H9 (cell line): ENCODE results near the gene ZNF213. TPM values are rescaled to one million over a fixed set of nuclear protein-coding genes. Genes with fewer than 3 reads are reported as not detected.

Experiments used
- DNase-seq: peaks from one replicate; pipeline ENCODE4 v3.0.0-alpha.2; 2017
- H2AFZ ChIP-seq: one replicate; pipeline ENCODE4 v1.6.1; 2013; ENCODE audit warnings: mild to moderate bottlenecking, low read length, control low read depth, moderate library complexity
- H2AK5ac ChIP-seq: 2 replicates; pipeline ENCODE4 v1.6.1; 2013; ENCODE audit warnings: low read length, control low read depth, mixed read lengths; ENCODE audit not compliant: insufficient read length
- H2BK120ac ChIP-seq: one replicate; pipeline ENCODE4 v1.6.1; 2013; ENCODE audit warnings: low read depth, mild to moderate bottlenecking, low read length, control low read depth, inconsistent platforms; ENCODE audit not compliant: poor library complexity, severe bottlenecking
- H2BK12ac ChIP-seq: 2 replicates; pipeline ENCODE4 v1.6.1; 2013; ENCODE audit warnings: low read length, control low read depth, mixed read lengths, low read depth; ENCODE audit not compliant: insufficient read length
- H2BK15ac ChIP-seq: 2 replicates; pipeline ENCODE4 v1.6.1; 2013; ENCODE audit warnings: low read depth, low read length, control low read depth
- H2BK20ac ChIP-seq: one replicate; pipeline ENCODE4 v1.6.1; 2013; ENCODE audit warnings: low read depth, mild to moderate bottlenecking, low read length, control low read depth, inconsistent platforms; ENCODE audit not compliant: poor library complexity, severe bottlenecking
- H2BK5ac ChIP-seq: 2 replicates; pipeline ENCODE4 v1.6.1; 2013; ENCODE audit warnings: low read length, control low read depth, mixed read lengths; ENCODE audit not compliant: insufficient read length
- H3K14ac ChIP-seq: 2 replicates; pipeline ENCODE4 v1.6.1; 2013; ENCODE audit warnings: low read length, control low read depth; ENCODE audit not compliant: insufficient read depth
- H3K18ac ChIP-seq: 2 replicates; pipeline ENCODE4 v1.6.1; 2013; ENCODE audit warnings: low read depth, mild to moderate bottlenecking, mixed read lengths, low read length, control low read depth; ENCODE audit not compliant: insufficient read length
- H3K23ac ChIP-seq: 2 replicates; pipeline ENCODE4 v1.6.1; 2013; ENCODE audit warnings: low read length, control low read depth, mixed read lengths, low read depth; ENCODE audit not compliant: insufficient read length
- H3K23me2 ChIP-seq: 2 replicates; pipeline ENCODE4 v1.6.1; 2013; ENCODE audit warnings: low read depth, mild to moderate bottlenecking, mixed read lengths, low read length, control low read depth; ENCODE audit not compliant: insufficient read length, poor library complexity, severe bottlenecking
- H3K27ac ChIP-seq: 2 replicates; pipeline ENCODE4 v1.5.1; 2013; ENCODE audit warnings: low read length, control low read depth, mixed read lengths, low read depth; ENCODE audit not compliant: insufficient read length
- H3K27me3 ChIP-seq: 2 replicates; pipeline ENCODE4 v1.6.1; 2013; ENCODE audit warnings: low read length, control low read depth, inconsistent platforms; ENCODE audit not compliant: insufficient read depth
- H3K4ac ChIP-seq: 2 replicates; pipeline ENCODE4 v1.6.1; 2013; ENCODE audit warnings: low read depth, mild to moderate bottlenecking, control low read depth, inconsistent platforms, low read length, moderate library complexity
- H3K4me1 ChIP-seq: 2 replicates; pipeline ENCODE4 v1.6.1; 2013; ENCODE audit warnings: low read length, control low read depth, inconsistent platforms; ENCODE audit not compliant: insufficient read depth
- H3K4me2 ChIP-seq: 2 replicates; pipeline ENCODE4 v1.6.1; 2013; ENCODE audit warnings: low read length, control low read depth, mixed read lengths; ENCODE audit not compliant: insufficient read length, insufficient read depth
- H3K56ac ChIP-seq: 2 replicates; pipeline ENCODE4 v1.6.1; 2013; ENCODE audit warnings: low read depth, mild to moderate bottlenecking, mixed read lengths, low read length, control low read depth; ENCODE audit not compliant: insufficient read length
- H3K79me1 ChIP-seq: 2 replicates; pipeline ENCODE4 v1.6.1; 2013; ENCODE audit warnings: low read depth, mild to moderate bottlenecking, moderate library complexity, low read length, control low read depth, inconsistent platforms; ENCODE audit not compliant: insufficient read depth, poor library complexity, severe bottlenecking
- H3K79me2 ChIP-seq: 2 replicates; pipeline ENCODE4 v1.6.1; 2013; ENCODE audit warnings: low read length, control low read depth, inconsistent platforms; ENCODE audit not compliant: insufficient read depth
- H3K9ac ChIP-seq: 2 replicates; pipeline ENCODE4 v1.6.1; 2013; ENCODE audit warnings: low read length, control low read depth, mixed read lengths; ENCODE audit not compliant: insufficient read length; ENCODE audit errors: extremely low read depth
- H3K9me3 ChIP-seq: one replicate; pipeline ENCODE4 v1.6.1; 2013; ENCODE audit warnings: low read depth, low read length, inconsistent platforms; ENCODE audit not compliant: control insufficient read depth
- H3T11ph ChIP-seq: one replicate; pipeline ENCODE4 v1.6.1; 2013; ENCODE audit warnings: mild to moderate bottlenecking, low read length, control low read depth, inconsistent platforms
- H4K20me1 ChIP-seq: one replicate; pipeline ENCODE4 v1.6.1; 2013; ENCODE audit not compliant: control insufficient read depth, insufficient read length, insufficient read depth
- H4K5ac ChIP-seq: 2 replicates; pipeline ENCODE4 v1.6.1; 2013; ENCODE audit warnings: low read depth, mild to moderate bottlenecking, mixed read lengths, low read length, control low read depth; ENCODE audit not compliant: insufficient read length
- H4K8ac ChIP-seq: replicated peaks from 2 replicates; pipeline ENCODE4 v1.6.1; 2013; ENCODE audit warnings: low read length, control low read depth, mixed read lengths, low read depth; ENCODE audit not compliant: insufficient read length
- H4K91ac ChIP-seq: 2 replicates; pipeline ENCODE4 v1.6.1; 2013; ENCODE audit warnings: low read depth, mild to moderate bottlenecking, moderate library complexity, mixed read lengths, low read length, control low read depth; ENCODE audit not compliant: insufficient read length
- H3K27ac Mint-ChIP-seq, 3 experiments: 2 replicates in 2 of 3; 3 replicates in 1 of 3; pipeline ENCODE4 v1.8.0; 2020 to 2021; ENCODE audit warnings: mixed read lengths in 3 of 3, mild to moderate bottlenecking in 1 of 3, moderate library complexity in 1 of 3
- H3K27me3 Mint-ChIP-seq: 2 replicates; pipeline ENCODE4 v1.8.0; 2021; ENCODE audit warnings: low read depth, mild to moderate bottlenecking, moderate library complexity, mixed read lengths
- H3K36me3 Mint-ChIP-seq, 3 experiments: 2 replicates in 2 of 3; 3 replicates in 1 of 3; pipeline ENCODE4 v1.8.0; 2020 to 2021; ENCODE audit warnings: low read depth in 3 of 3, mixed read lengths in 3 of 3; ENCODE audit not compliant: insufficient read depth in 1 of 3
- H3K4me1 Mint-ChIP-seq, 2 experiments: 2 replicates each; pipeline ENCODE4 v1.8.0; 2020; ENCODE audit warnings: mixed read lengths in 2 of 2
- H3K4me3 Mint-ChIP-seq, 2 experiments: 2 replicates in 1 of 2; 3 replicates in 1 of 2; pipeline ENCODE4 v1.8.0; 2020 to 2021; ENCODE audit warnings: mild to moderate bottlenecking in 2 of 2, mixed read lengths in 2 of 2, moderate library complexity in 1 of 2
- H3K9me3 Mint-ChIP-seq, 2 experiments: 2 replicates in 1 of 2; 3 replicates in 1 of 2; pipeline ENCODE4 v1.8.0; 2020; ENCODE audit warnings: mild to moderate bottlenecking in 2 of 2, mixed read lengths in 2 of 2, moderate library complexity in 1 of 2
- WGBS: extraction: QIAGEN DNeasy Blood & Tissue Kit; methylation state at CpG from one replicate; pipeline ENCODE4 v1.1.7; 2013; ENCODE audit warnings: missing lambda C conversion rate, low lambda C conversion rate, mixed read lengths; ENCODE audit not compliant: insufficient read length; ENCODE audit errors: extremely low coverage; 5-methylcytosine and 5-hydroxymethylcytosine counted together
- total RNA-seq: library from RNA; stranded (reverse); gene quantifications from 2 replicates; pipeline ENCODE4 v1.2.1, GENCODE V29; 2021
- TF ChIP-seq, protein P1 (sequence below): fragments of 200-600 bp; sonication (generic); conservative IDR thresholded peaks from 3 replicates; pipeline ENCODE4 v1.8.0; 2021; ENCODE audit warnings: antibody characterized with exemption, mild to moderate bottlenecking

ZNF213 gene
- total RNA-seq, 1 experiment from 2014 or later = 6.4 TPM

DNA sequence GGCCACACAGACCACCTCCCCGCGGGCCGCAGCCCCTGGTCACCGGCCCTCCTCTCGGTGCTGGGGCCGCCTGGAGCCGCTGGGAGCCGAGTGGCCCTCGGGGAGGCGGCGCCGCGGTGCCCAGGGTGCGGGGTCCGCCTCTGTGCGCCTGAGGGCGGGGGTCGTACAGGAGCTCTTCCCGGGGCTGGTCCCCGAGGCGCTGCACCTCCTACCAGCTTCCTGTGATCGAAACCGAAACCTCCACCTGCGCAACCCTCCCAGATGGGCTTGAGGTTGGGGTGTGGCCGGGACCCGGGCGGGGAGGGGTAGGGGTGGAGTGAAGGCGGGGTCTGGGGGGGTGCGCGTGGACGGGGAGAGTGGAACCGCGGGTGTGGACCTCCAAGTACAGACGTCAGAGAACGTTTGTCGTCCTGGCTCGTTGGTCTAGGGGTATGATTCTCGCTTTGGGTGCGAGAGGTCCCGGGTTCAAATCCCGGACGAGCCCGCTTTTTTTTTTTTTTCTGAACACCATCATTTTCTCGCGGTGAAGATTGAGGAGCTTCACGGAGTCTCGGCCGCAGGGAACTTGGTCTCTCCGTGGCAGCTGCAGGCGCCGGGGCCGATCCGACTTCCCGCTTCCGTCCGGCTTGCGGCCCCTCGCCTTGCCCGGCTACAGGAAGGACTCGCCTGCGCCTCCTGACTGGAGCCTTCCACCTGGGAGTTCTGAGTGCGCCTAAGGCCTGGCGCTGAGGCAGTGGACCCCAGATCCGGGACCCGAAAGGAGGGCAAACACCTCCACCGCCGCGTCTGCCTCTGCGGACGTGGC, 23.9 kb downstream of the ZNF213 start:
- no peak overlapping the region for H2BK120ac ChIP-seq
- no CpG with 5 or more reads among the region's 70 CpGs for whole genome bisulfite sequencing
- H3K4ac ChIP-seq = no peak overlapping the region
- no peak overlapping the region for H3K23ac ChIP-seq
- H3K23me2 ChIP-seq = peaks cover 13% of the 10 kb centered on the region
- H2AK5ac ChIP-seq = no peak overlapping the region
- no peaks in the 10 kb centered on the region for H4K20me1 ChIP-seq
- TF ChIP-seq, protein P1, sequence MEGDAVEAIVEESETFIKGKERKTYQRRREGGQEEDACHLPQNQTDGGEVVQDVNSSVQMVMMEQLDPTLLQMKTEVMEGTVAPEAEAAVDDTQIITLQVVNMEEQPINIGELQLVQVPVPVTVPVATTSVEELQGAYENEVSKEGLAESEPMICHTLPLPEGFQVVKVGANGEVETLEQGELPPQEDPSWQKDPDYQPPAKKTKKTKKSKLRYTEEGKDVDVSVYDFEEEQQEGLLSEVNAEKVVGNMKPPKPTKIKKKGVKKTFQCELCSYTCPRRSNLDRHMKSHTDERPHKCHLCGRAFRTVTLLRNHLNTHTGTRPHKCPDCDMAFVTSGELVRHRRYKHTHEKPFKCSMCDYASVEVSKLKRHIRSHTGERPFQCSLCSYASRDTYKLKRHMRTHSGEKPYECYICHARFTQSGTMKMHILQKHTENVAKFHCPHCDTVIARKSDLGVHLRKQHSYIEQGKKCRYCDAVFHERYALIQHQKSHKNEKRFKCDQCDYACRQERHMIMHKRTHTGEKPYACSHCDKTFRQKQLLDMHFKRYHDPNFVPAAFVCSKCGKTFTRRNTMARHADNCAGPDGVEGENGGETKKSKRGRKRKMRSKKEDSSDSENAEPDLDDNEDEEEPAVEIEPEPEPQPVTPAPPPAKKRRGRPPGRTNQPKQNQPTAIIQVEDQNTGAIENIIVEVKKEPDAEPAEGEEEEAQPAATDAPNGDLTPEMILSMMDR = no peak
- no peak overlapping the region for H4K5ac ChIP-seq
- H3K18ac ChIP-seq = no peak overlapping the region
- H3K14ac ChIP-seq = peak overlapping the region; percentile 26; the same call in 1 of the 2 replicates
- H3K9ac ChIP-seq = peak overlapping the region; percentile 71
- Mint-ChIP-seq H3K4me3 (peak overlapping the region; percentile 77 to 95), H3K36me3 (no peaks in the 10 kb centered on the region; a peak in 2 of 7 replicates), H3K9me3 (peaks cover 0 to 8% of the 10 kb centered on the region in 2 experiments; a peak in 4 of 5 replicates), H3K4me1 (peaks cover 3 to 15% of the 10 kb centered on the region in 2 experiments; a peak in 3 of 4 replicates), H3K27me3 (peaks cover 30% of the 10 kb centered on the region), H3K27ac (peak overlapping the region in 2 of 3 experiments; percentile 62 to 89; a peak in 4 of 7 replicates)
- no peaks in the 10 kb centered on the region for H3K79me1 ChIP-seq
- DNase-seq = peak; percentile 92
- H2BK20ac ChIP-seq = no peak overlapping the region
- no peak overlapping the region for H3T11ph ChIP-seq
- H3K4me1 ChIP-seq = peaks cover 2% of the 10 kb centered on the region; the same call in 1 of the 2 replicates
- H3K79me2 ChIP-seq = no peaks in the 10 kb centered on the region
- no peak overlapping the region for H3K27ac ChIP-seq
- peak overlapping the region; percentile 92 for H3K4me2 ChIP-seq
- H2BK15ac ChIP-seq = no peak overlapping the region
- H3K27me3 ChIP-seq = no peaks in the 10 kb centered on the region; the same call in 1 of the 2 replicates
- H4K91ac ChIP-seq = no peak overlapping the region
- no peak overlapping the region for H2BK12ac ChIP-seq
- peak overlapping the region; percentile 79 for H2AFZ ChIP-seq
- H4K8ac ChIP-seq = no peak overlapping the region
- no peak overlapping the region for H3K56ac ChIP-seq
- H3K9me3 ChIP-seq = no peaks in the 10 kb centered on the region
- no peak overlapping the region for H2BK5ac ChIP-seq
